Astrocyte of the spinal cord (primary cell): Measurements from ENCODE around the gene WDR3.
"Not testable (repeated sequence)": the region's sequence is repeated elsewhere in the genome, so short reads cannot be mapped to it uniquely, and the experiment has no call there.

Source experiments
- DNase-seq: peaks from one replicate; pipeline ENCODE4 v3.0.0; 2011; ENCODE audit warnings: low read depth, low spot score
- H3K4me3 ChIP-seq: 2 replicates; pipeline ENCODE4 v1.5.1; 2011; ENCODE audit warnings: low read depth, mild to moderate bottlenecking, low read length, moderate library complexity
- CTCF ChIP-seq: IDR thresholded peaks from 2 replicates; pipeline ENCODE4 v1.5.1; 2012; ENCODE audit warnings: low read depth, mild to moderate bottlenecking, low read length, inconsistent platforms
- in situ Hi-C: cut with HindIII; loops from 2 replicates; pipeline ENCODE4 v1.10.0; 2017; ENCODE audit warnings: low sequenced_read_pairs

Gene WDR3

GRCh38 chr1:117919376-117919775 lies 10.2 kb upstream of the WDR3 start:
- in situ Hi-C loops: no loop called here
- no peak overlapping the region for H3K4me3 ChIP-seq
- TF ChIP-seq CTCF: no peak
- no peak for DNase-seq

GRCh38 chr1:117921991-117922390 lies 7.5 kb upstream of the WDR3 start:
- no peak for TF ChIP-seq CTCF
- no peak for DNase-seq
- in situ Hi-C loops: no loop called here
- no peak overlapping the region for H3K4me3 ChIP-seq

- DNase-seq, in situ Hi-C loops, H3K4me3 ChIP-seq: not testable (repeated sequence)
Measured at GRCh38 chr1:117922717-117923116, 6.8 kb upstream of the WDR3 start.

- H3K4me3 ChIP-seq: no peak overlapping the region
- in situ Hi-C loops: no loop called here
- no peak for DNase-seq
- TF ChIP-seq CTCF: no peak
Measured at GRCh38 chr1:117925981-117926380, 3.6 kb upstream of the WDR3 start.

GRCh38 chr1:117928881-117929342 lies 627 bp upstream of the WDR3 start:
- TF ChIP-seq CTCF: peak; percentile 26
- in situ Hi-C loops: no loop called here

GRCh38 chr1:117930173-117930447 lies 571 bp downstream of the WDR3 start:
- H3K4me3 ChIP-seq: peak overlapping the region; percentile 71
- in situ Hi-C loops: no loop called here
- TF ChIP-seq CTCF: no peak
- peak; percentile 1 for DNase-seq

More at GRCh38 chr1:117928881-117929342, 627 bp upstream of the WDR3 start:
- peak; percentile 60 for DNase-seq
- peak overlapping the region; percentile 71 for H3K4me3 ChIP-seq

- peak; percentile 1 for DNase-seq
- no peak for TF ChIP-seq CTCF
- in situ Hi-C loops: no loop called here
- peak overlapping the region; percentile 71 for H3K4me3 ChIP-seq
Measured at GRCh38 chr1:117930484-117930883, 945 bp downstream of the WDR3 start.
